Measurements from ENCODE around the gene JAGN1. TPM values are rescaled to one million over a fixed set of nuclear protein-coding genes. Genes with fewer than 3 reads are reported as not detected.

The JAGN1 gene
- total RNA-seq, 2 donors from 2014 or later: 21.9 to 29.1 TPM

DNA sequence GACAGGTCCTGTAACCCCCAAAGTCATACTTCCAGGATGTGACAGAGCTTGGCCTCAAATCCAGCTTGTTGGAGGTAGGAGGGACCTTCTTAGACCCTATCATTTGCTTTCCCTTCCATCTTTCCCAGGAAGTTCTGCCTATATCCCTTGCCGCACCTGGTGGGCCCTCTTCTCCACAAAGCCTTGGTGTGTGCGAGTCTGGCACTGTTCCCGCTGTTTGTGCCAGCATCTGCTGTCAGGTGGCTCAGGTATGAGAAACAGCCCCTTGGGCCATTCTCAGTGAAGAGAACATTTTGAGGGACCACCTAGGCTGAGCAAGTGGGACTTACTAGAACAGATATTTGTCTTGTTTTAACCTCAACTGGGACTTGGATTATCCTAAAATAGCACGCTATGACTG, 13.5 kb downstream of the JAGN1 start:
- H3K27ac Mint-ChIP-seq: no peak overlapping the region
- H3K27me3 Mint-ChIP-seq (ENCODE audit: insufficient read depth): peaks cover 1% of the 10 kb centered on the region
- no peaks in the 10 kb centered on the region for H3K36me3 Mint-ChIP-seq (ENCODE audit: low read depth)
- 93 to 95% methylated on average over 3 to 4 of the region's 4 CpGs for WGBS, 2 experiments (ENCODE audit: insufficient coverage in 1 of 2, insufficient read length in 1 of 2)
- Histone ChIP-seq H3K36me3 (ENCODE audit: control insufficient read depth, insufficient read depth, low read length) (no peaks in the 10 kb centered on the region), H3K27me3 (ENCODE audit: control insufficient read depth, insufficient read depth, low read length, poor library complexity, severe bottlenecking) (no peaks in the 10 kb centered on the region), H3K4me1 (ENCODE audit: control insufficient read depth, insufficient read depth, low read length) (no peaks in the 10 kb centered on the region), H3K4me3 (ENCODE audit: low read length) (no peak overlapping the region), H3K9ac (ENCODE audit: extremely low read depth, low read length, poor library complexity, severe bottlenecking) (no peak overlapping the region), H3K9me3 (ENCODE audit: control insufficient read depth, low read length) (no peaks in the 10 kb centered on the region), H3K27ac (ENCODE audit: low read depth, low read length) (no peak overlapping the region)
- no peak for DNase-seq
- peaks cover 14% of the 10 kb centered on the region for H3K4me1 Mint-ChIP-seq
- H3K4me3 Mint-ChIP-seq: no peak overlapping the region
- TF ChIP-seq, protein P1, sequence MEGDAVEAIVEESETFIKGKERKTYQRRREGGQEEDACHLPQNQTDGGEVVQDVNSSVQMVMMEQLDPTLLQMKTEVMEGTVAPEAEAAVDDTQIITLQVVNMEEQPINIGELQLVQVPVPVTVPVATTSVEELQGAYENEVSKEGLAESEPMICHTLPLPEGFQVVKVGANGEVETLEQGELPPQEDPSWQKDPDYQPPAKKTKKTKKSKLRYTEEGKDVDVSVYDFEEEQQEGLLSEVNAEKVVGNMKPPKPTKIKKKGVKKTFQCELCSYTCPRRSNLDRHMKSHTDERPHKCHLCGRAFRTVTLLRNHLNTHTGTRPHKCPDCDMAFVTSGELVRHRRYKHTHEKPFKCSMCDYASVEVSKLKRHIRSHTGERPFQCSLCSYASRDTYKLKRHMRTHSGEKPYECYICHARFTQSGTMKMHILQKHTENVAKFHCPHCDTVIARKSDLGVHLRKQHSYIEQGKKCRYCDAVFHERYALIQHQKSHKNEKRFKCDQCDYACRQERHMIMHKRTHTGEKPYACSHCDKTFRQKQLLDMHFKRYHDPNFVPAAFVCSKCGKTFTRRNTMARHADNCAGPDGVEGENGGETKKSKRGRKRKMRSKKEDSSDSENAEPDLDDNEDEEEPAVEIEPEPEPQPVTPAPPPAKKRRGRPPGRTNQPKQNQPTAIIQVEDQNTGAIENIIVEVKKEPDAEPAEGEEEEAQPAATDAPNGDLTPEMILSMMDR (conservative IDR thresholded peaks at IDR 0.05): no peak
- no peaks in the 10 kb centered on the region for H3K9me3 Mint-ChIP-seq

DNA sequence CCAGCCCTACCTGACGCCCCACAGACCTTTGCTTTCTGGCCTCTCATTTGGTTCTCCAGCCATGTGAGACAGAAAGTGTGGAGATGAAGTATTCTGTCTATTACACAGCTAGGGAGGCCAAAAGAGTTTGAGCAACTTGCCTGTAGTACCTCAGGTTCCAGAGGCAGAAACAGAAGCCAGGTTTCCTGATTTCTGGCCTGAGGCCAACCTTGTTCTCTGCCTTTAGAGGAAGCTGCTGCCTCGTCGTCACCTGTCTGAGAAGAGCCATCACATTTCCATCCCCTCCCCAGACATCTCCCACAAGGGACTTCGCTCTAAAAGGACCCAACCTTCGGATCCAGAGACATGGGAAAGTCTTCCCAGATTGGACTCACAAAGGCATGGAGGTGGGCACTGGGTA, 16.1 kb downstream of the JAGN1 start:
- no peaks in the 10 kb centered on the region for H3K36me3 ChIP-seq (ENCODE audit: control insufficient read depth, insufficient read depth, low read length)
- no peaks in the 10 kb centered on the region for H3K27me3 ChIP-seq (ENCODE audit: control insufficient read depth, insufficient read depth, low read length, poor library complexity, severe bottlenecking)
- H3K9me3 Mint-ChIP-seq: no peaks in the 10 kb centered on the region
- TF ChIP-seq, protein P1 (conservative IDR thresholded peaks at IDR 0.05): no peak
- H3K27me3 Mint-ChIP-seq (ENCODE audit: insufficient read depth): peaks cover 1% of the 10 kb centered on the region
- H3K9me3 ChIP-seq (ENCODE audit: control insufficient read depth, low read length): no peaks in the 10 kb centered on the region
- no peak for DNase-seq
- no peaks in the 10 kb centered on the region for H3K4me1 ChIP-seq (ENCODE audit: control insufficient read depth, insufficient read depth, low read length)
- H3K4me3 ChIP-seq (ENCODE audit: low read length): no peak overlapping the region
- 92 to 94% methylated on average over 4 to 5 of the region's 5 CpGs for WGBS, 2 experiments (ENCODE audit: insufficient coverage in 1 of 2, insufficient read length in 1 of 2)
- H3K9ac ChIP-seq (ENCODE audit: extremely low read depth, low read length, poor library complexity, severe bottlenecking): no peak overlapping the region
- no peak overlapping the region for H3K27ac ChIP-seq (ENCODE audit: low read depth, low read length)
- no peaks in the 10 kb centered on the region for H3K36me3 Mint-ChIP-seq (ENCODE audit: low read depth)
- H3K4me3 Mint-ChIP-seq: no peak overlapping the region
- H3K4me1 Mint-ChIP-seq: peaks cover 13% of the 10 kb centered on the region
- no peak overlapping the region for H3K27ac Mint-ChIP-seq

DNA sequence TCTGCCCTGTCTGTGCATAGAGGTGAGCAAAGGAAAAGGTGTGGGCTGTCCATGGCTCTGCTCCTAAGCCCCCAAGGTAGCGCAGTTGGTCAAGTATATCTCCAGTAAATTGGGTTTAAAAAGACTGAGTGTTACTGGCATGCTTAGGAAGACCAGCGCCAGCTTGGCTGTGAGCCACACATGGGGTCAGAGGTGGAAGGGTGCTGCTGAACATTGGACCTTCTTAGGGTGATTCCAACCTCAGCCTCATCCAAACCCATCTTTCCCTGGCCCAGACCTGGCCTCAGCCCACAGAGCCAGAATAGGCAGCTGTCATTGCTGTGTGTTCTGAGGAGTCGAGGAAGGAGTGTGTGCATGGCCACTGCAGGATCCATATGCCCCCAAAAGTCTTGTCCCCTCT, 17.9 kb downstream of the JAGN1 start:
- TF ChIP-seq, protein P1 (conservative IDR thresholded peaks at IDR 0.05): no peak
- H3K27ac Mint-ChIP-seq: no peak overlapping the region
- Histone ChIP-seq H3K36me3 (ENCODE audit: control insufficient read depth, insufficient read depth, low read length) (no peaks in the 10 kb centered on the region), H3K4me3 (ENCODE audit: low read length) (no peak overlapping the region), H3K27me3 (ENCODE audit: control insufficient read depth, insufficient read depth, low read length, poor library complexity, severe bottlenecking) (no peaks in the 10 kb centered on the region), H3K4me1 (ENCODE audit: control insufficient read depth, insufficient read depth, low read length) (no peaks in the 10 kb centered on the region), H3K9ac (ENCODE audit: extremely low read depth, low read length, poor library complexity, severe bottlenecking) (no peak overlapping the region), H3K9me3 (ENCODE audit: control insufficient read depth, low read length) (no peaks in the 10 kb centered on the region), H3K27ac (ENCODE audit: low read depth, low read length) (no peak overlapping the region)
- H3K27me3 Mint-ChIP-seq (ENCODE audit: insufficient read depth): peaks cover 1% of the 10 kb centered on the region
- 83 to 98% methylated on average over 2 to 3 of the region's 3 CpGs for WGBS, 2 experiments (ENCODE audit: insufficient coverage in 1 of 2, insufficient read length in 1 of 2)
- DNase-seq: no peak
- H3K9me3 Mint-ChIP-seq: no peaks in the 10 kb centered on the region
- H3K36me3 Mint-ChIP-seq (ENCODE audit: low read depth): no peaks in the 10 kb centered on the region
- no peak overlapping the region for H3K4me3 Mint-ChIP-seq
- H3K4me1 Mint-ChIP-seq: peaks cover 5% of the 10 kb centered on the region

Data from endodermal cell (in vitro differentiated cells).